Esophagus squamous epithelium (tissue), 4 donors: ENCODE measurements around the gene ANKRD11.

Source experiments
- CTCF ChIP-seq, 6 experiments: fragments of 450-650 bp in 4 of 6; fragments of 200-600 bp in 2 of 6; sonication (generic) in 2 of 6; IDR thresholded peaks; one replicate each; pipeline ENCODE4 v1.5.1; 2016 to 2019; ENCODE audit warnings: antibody characterized with exemption in 6 of 6, mild to moderate bottlenecking in 4 of 6, moderate library complexity in 4 of 6
- POLR2A ChIP-seq, 4 donors: fragments of 450-650 bp; IDR thresholded peaks; one replicate each; pipeline ENCODE4 v1.6.1; 2017; ENCODE audit warnings: antibody characterized with exemption in 4 of 4, mild to moderate bottlenecking in 4 of 4, moderate library complexity in 3 of 4

GRCh38 chr16:89278441-89279240, 211.7 kb downstream of the ANKRD11 start:
- TF ChIP-seq CTCF (IDR thresholded peaks at IDR 0.05) (no peak), POLR2A (IDR thresholded peaks at IDR 0.05) (no peak)
